GM23338 (cell line): ENCODE results near the gene MYO1G. TPM values are rescaled to one million over a fixed set of nuclear protein-coding genes. Genes with fewer than 3 reads are reported as not detected.

Experiments
- ATAC-seq: fragments of 200-7000 bp; cut with Tn5 transposase; 3 replicates; pipeline ENCODE4 v1.9.1; 2020
- DNase-seq: peaks from one replicate; pipeline ENCODE4 v3.0.0-alpha.2; 2015; ENCODE audit warnings: low spot score
- H2AFZ ChIP-seq: fragments of 200-600 bp; sonication (generic); 2 replicates; pipeline ENCODE4 v1.8.0; 2016; ENCODE audit warnings: antibody characterized with exemption, mild to moderate bottlenecking, moderate library complexity
- H3F3A ChIP-seq: fragments of 200-600 bp; sonication (generic); replicated peaks from 2 replicates; pipeline ENCODE4 v1.8.0; 2017; ENCODE audit warnings: antibody characterized with exemption, mixed run types, low read depth
- H3K27ac ChIP-seq: fragments of 200-600 bp; sonication (generic); 2 replicates; pipeline ENCODE4 v1.6.1; 2016; ENCODE audit warnings: low read depth
- H3K27me3 ChIP-seq: fragments of 200-600 bp; sonication (generic); 2 replicates; pipeline ENCODE4 v1.8.0; 2016; ENCODE audit warnings: mild to moderate bottlenecking, mixed run types, moderate library complexity; ENCODE audit not compliant: insufficient read depth
- H3K36me3 ChIP-seq: fragments of 200-600 bp; sonication (generic); 2 replicates; pipeline ENCODE4 v1.8.0; 2016; ENCODE audit warnings: mild to moderate bottlenecking; ENCODE audit not compliant: insufficient read depth
- H3K4me1 ChIP-seq: fragments of 200-600 bp; sonication (generic); 2 replicates; pipeline ENCODE4 v1.8.0; 2016; ENCODE audit warnings: mild to moderate bottlenecking, moderate library complexity; ENCODE audit not compliant: insufficient read depth
- H3K4me2 ChIP-seq: fragments of 200-600 bp; sonication (generic); 2 replicates; pipeline ENCODE4 v1.7.1; 2017; ENCODE audit warnings: mixed run types
- H3K4me3 ChIP-seq: fragments of 200-600 bp; sonication (generic); 2 replicates; pipeline ENCODE4 v1.6.1; 2016; ENCODE audit warnings: mixed run types
- H3K79me2 ChIP-seq: fragments of 200-600 bp; sonication (generic); replicated peaks from 2 replicates; pipeline ENCODE4 v1.8.0; 2017; ENCODE audit warnings: mild to moderate bottlenecking; ENCODE audit not compliant: insufficient read depth
- H3K9me2 ChIP-seq: fragments of 200-600 bp; sonication (generic); 2 replicates; pipeline ENCODE4 v1.8.0; 2017; ENCODE audit not compliant: insufficient read depth
- H4K20me1 ChIP-seq: fragments of 200-600 bp; sonication (generic); replicated peaks from 2 replicates; pipeline ENCODE4 v1.8.0; 2017; ENCODE audit warnings: mild to moderate bottlenecking; ENCODE audit not compliant: insufficient read depth
- H3K27ac Mint-ChIP-seq: 2 replicates; pipeline ENCODE4 v1.8.0; 2020; ENCODE audit warnings: inconsistent platforms, mild to moderate bottlenecking, moderate library complexity, mixed read lengths
- H3K27me3 Mint-ChIP-seq: 3 replicates; pipeline ENCODE4 v1.8.0; 2022; ENCODE audit warnings: low read depth, mild to moderate bottlenecking, moderate library complexity, mixed read lengths, inconsistent platforms; ENCODE audit not compliant: insufficient read depth, poor library complexity
- H3K36me3 Mint-ChIP-seq: 3 replicates; pipeline ENCODE4 v1.8.0; 2021; ENCODE audit warnings: low read depth, mild to moderate bottlenecking, inconsistent platforms, moderate library complexity, mixed read lengths
- H3K4me1 Mint-ChIP-seq: 3 replicates; pipeline ENCODE4 v1.8.0; 2020; ENCODE audit warnings: mild to moderate bottlenecking, inconsistent platforms, mixed read lengths
- H3K4me3 Mint-ChIP-seq: 3 replicates; pipeline ENCODE4 v1.8.0; 2021; ENCODE audit warnings: moderate library complexity, mild to moderate bottlenecking, inconsistent platforms, mixed read lengths
- H3K9me3 Mint-ChIP-seq: 3 replicates; pipeline ENCODE4 v1.8.0; 2020; ENCODE audit warnings: moderate library complexity, mild to moderate bottlenecking, inconsistent platforms, mixed read lengths
- CREB1 ChIP-seq: fragments of 250-450 bp; sonication (Bioruptor Pico); IDR thresholded peaks from 2 replicates; pipeline ENCODE4 v1.5.0; 2020; ENCODE audit warnings: low read depth, mild to moderate bottlenecking, moderate library complexity
- EZH2 ChIP-seq: fragments of 200-600 bp; sonication (generic); IDR thresholded peaks from one replicate; pipeline ENCODE4 v1.8.0; 2017; ENCODE audit warnings: antibody characterized with exemption, mild to moderate bottlenecking, low read depth; ENCODE audit not compliant: unreplicated experiment
- EZH2phosphoT487 ChIP-seq: fragments of 200-600 bp; sonication (generic); IDR thresholded peaks from one replicate; pipeline ENCODE4 v1.8.1; 2018; ENCODE audit warnings: antibody characterized with exemption; ENCODE audit not compliant: unreplicated experiment
- JUNB ChIP-seq: IDR thresholded peaks from one replicate; pipeline ENCODE4 v1.6.1; 2016; ENCODE audit warnings: antibody characterized with exemption; ENCODE audit not compliant: unreplicated experiment
- NANOG ChIP-seq: IDR thresholded peaks from 2 replicates; pipeline ENCODE4 v1.6.1; 2016; ENCODE audit warnings: antibody characterized with exemption, borderline replicate concordance
- POLR2AphosphoS5 ChIP-seq: IDR thresholded peaks from 2 replicates; pipeline ENCODE4 v1.6.1; 2016; ENCODE audit warnings: antibody characterized with exemption, low read depth
- STAT1 ChIP-seq: IDR thresholded peaks from one replicate; pipeline ENCODE4 v1.6.1; 2016; ENCODE audit warnings: antibody characterized with exemption; ENCODE audit not compliant: unreplicated experiment
- ZNF114 ChIP-seq: fragments of 250-450 bp; sonication (Bioruptor Pico); IDR thresholded peaks from 2 replicates; pipeline ENCODE4 v1.5.0; 2020; ENCODE audit warnings: mild to moderate bottlenecking, moderate library complexity
- ZNF331 ChIP-seq: fragments of 250-450 bp; sonication (Bioruptor Pico); IDR thresholded peaks from 2 replicates; pipeline ENCODE4 v1.5.0; 2020; ENCODE audit warnings: low read depth, mild to moderate bottlenecking, moderate library complexity
- polyA plus RNA-seq: library from polyadenylated mRNA; unstranded; fragments of >200 nt; fragmentation: Nextera tagmentation; extraction: Ambion mirVana; gene quantifications from 2 replicates; pipeline ENCODE4 v1.2.1, GENCODE V29; 2016
- total RNA-seq: library from RNA; depleted of rRNA; stranded (reverse); fragments of >200 nt; shearing (Covaris generic); gene quantifications from 2 replicates; pipeline ENCODE4 v1.2.3, GENCODE V29; 2014
- TF ChIP-seq, protein P1 (sequence below), 2 experiments: fragments of 200-600 bp in 1 of 2; sonication (generic) in 1 of 2; conservative IDR thresholded peaks; 2 replicates each; pipeline versions ENCODE4 v1.5.1 to v1.6.1; 2016 to 2017; ENCODE audit warnings: antibody characterized with exemption in 2 of 2, low read depth in 2 of 2, mild to moderate bottlenecking in 2 of 2, moderate library complexity in 1 of 2
- TF ChIP-seq, protein P2 (sequence below): IDR thresholded peaks from one replicate; pipeline ENCODE4 v1.6.1; 2018; ENCODE audit warnings: antibody characterized with exemption; ENCODE audit not compliant: unreplicated experiment
- TF ChIP-seq, protein P3 (sequence below): fragments of 250-450 bp; sonication (Bioruptor Pico); IDR thresholded peaks from 2 replicates; pipeline ENCODE4 v1.5.0; 2020; ENCODE audit warnings: mild to moderate bottlenecking, moderate library complexity
- TF ChIP-seq, protein P4 (sequence below): IDR thresholded peaks from 2 replicates; pipeline ENCODE4 v1.6.1; 2016; ENCODE audit warnings: antibody characterized with exemption

MYO1G gene
- total and polyA plus RNA-seq, 2 experiments from 2014 or later = 0.10 to 0.11 TPM

- Mint-ChIP-seq H3K4me3 (peak overlapping the region; percentile 100), H3K36me3 (peaks cover 63% of the 10 kb centered on the region), H3K27me3 (peaks cover 25% of the 10 kb centered on the region), H3K9me3 (no peaks in the 10 kb centered on the region), H3K4me1 (peaks cover 30% of the 10 kb centered on the region), H3K27ac (peak overlapping the region; percentile 100)
- H3F3A ChIP-seq = peaks cover 52% of the 10 kb centered on the region
- H3K4me3 ChIP-seq = peak overlapping the region; percentile 98; the same call in 1 of the 2 replicates
- DNase-seq (no peak), ATAC-seq (no peak)
- H3K36me3 ChIP-seq = peaks cover 40% of the 10 kb centered on the region
- H3K79me2 ChIP-seq = peaks cover 25% of the 10 kb centered on the region
- peak overlapping the region; percentile 99 for H3K4me2 ChIP-seq
- no peaks in the 10 kb centered on the region for H3K27me3 ChIP-seq
- peak overlapping the region; percentile 95 for H3K27ac ChIP-seq
- no peak overlapping the region for H2AFZ ChIP-seq
- H3K4me1 ChIP-seq = peaks cover 10% of the 10 kb centered on the region
- no peaks in the 10 kb centered on the region for H3K9me2 ChIP-seq
- peaks cover 21% of the 10 kb centered on the region for H4K20me1 ChIP-seq
- TF ChIP-seq ZNF331 (CRISPR knock-in tag) = no peak
- TF ChIP-seq, protein P1, sequence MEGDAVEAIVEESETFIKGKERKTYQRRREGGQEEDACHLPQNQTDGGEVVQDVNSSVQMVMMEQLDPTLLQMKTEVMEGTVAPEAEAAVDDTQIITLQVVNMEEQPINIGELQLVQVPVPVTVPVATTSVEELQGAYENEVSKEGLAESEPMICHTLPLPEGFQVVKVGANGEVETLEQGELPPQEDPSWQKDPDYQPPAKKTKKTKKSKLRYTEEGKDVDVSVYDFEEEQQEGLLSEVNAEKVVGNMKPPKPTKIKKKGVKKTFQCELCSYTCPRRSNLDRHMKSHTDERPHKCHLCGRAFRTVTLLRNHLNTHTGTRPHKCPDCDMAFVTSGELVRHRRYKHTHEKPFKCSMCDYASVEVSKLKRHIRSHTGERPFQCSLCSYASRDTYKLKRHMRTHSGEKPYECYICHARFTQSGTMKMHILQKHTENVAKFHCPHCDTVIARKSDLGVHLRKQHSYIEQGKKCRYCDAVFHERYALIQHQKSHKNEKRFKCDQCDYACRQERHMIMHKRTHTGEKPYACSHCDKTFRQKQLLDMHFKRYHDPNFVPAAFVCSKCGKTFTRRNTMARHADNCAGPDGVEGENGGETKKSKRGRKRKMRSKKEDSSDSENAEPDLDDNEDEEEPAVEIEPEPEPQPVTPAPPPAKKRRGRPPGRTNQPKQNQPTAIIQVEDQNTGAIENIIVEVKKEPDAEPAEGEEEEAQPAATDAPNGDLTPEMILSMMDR (conservative IDR thresholded peaks at IDR 0.05; ENCODE audit: low read depth in 2 of 2) = no peak
- TF ChIP-seq ZNF114 (CRISPR knock-in tag) = no peak
- TF ChIP-seq, protein P2, sequence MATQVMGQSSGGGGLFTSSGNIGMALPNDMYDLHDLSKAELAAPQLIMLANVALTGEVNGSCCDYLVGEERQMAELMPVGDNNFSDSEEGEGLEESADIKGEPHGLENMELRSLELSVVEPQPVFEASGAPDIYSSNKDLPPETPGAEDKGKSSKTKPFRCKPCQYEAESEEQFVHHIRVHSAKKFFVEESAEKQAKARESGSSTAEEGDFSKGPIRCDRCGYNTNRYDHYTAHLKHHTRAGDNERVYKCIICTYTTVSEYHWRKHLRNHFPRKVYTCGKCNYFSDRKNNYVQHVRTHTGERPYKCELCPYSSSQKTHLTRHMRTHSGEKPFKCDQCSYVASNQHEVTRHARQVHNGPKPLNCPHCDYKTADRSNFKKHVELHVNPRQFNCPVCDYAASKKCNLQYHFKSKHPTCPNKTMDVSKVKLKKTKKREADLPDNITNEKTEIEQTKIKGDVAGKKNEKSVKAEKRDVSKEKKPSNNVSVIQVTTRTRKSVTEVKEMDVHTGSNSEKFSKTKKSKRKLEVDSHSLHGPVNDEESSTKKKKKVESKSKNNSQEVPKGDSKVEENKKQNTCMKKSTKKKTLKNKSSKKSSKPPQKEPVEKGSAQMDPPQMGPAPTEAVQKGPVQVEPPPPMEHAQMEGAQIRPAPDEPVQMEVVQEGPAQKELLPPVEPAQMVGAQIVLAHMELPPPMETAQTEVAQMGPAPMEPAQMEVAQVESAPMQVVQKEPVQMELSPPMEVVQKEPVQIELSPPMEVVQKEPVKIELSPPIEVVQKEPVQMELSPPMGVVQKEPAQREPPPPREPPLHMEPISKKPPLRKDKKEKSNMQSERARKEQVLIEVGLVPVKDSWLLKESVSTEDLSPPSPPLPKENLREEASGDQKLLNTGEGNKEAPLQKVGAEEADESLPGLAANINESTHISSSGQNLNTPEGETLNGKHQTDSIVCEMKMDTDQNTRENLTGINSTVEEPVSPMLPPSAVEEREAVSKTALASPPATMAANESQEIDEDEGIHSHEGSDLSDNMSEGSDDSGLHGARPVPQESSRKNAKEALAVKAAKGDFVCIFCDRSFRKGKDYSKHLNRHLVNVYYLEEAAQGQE = no peak
- no peak for TF ChIP-seq CREB1
- TF ChIP-seq, protein P3, sequence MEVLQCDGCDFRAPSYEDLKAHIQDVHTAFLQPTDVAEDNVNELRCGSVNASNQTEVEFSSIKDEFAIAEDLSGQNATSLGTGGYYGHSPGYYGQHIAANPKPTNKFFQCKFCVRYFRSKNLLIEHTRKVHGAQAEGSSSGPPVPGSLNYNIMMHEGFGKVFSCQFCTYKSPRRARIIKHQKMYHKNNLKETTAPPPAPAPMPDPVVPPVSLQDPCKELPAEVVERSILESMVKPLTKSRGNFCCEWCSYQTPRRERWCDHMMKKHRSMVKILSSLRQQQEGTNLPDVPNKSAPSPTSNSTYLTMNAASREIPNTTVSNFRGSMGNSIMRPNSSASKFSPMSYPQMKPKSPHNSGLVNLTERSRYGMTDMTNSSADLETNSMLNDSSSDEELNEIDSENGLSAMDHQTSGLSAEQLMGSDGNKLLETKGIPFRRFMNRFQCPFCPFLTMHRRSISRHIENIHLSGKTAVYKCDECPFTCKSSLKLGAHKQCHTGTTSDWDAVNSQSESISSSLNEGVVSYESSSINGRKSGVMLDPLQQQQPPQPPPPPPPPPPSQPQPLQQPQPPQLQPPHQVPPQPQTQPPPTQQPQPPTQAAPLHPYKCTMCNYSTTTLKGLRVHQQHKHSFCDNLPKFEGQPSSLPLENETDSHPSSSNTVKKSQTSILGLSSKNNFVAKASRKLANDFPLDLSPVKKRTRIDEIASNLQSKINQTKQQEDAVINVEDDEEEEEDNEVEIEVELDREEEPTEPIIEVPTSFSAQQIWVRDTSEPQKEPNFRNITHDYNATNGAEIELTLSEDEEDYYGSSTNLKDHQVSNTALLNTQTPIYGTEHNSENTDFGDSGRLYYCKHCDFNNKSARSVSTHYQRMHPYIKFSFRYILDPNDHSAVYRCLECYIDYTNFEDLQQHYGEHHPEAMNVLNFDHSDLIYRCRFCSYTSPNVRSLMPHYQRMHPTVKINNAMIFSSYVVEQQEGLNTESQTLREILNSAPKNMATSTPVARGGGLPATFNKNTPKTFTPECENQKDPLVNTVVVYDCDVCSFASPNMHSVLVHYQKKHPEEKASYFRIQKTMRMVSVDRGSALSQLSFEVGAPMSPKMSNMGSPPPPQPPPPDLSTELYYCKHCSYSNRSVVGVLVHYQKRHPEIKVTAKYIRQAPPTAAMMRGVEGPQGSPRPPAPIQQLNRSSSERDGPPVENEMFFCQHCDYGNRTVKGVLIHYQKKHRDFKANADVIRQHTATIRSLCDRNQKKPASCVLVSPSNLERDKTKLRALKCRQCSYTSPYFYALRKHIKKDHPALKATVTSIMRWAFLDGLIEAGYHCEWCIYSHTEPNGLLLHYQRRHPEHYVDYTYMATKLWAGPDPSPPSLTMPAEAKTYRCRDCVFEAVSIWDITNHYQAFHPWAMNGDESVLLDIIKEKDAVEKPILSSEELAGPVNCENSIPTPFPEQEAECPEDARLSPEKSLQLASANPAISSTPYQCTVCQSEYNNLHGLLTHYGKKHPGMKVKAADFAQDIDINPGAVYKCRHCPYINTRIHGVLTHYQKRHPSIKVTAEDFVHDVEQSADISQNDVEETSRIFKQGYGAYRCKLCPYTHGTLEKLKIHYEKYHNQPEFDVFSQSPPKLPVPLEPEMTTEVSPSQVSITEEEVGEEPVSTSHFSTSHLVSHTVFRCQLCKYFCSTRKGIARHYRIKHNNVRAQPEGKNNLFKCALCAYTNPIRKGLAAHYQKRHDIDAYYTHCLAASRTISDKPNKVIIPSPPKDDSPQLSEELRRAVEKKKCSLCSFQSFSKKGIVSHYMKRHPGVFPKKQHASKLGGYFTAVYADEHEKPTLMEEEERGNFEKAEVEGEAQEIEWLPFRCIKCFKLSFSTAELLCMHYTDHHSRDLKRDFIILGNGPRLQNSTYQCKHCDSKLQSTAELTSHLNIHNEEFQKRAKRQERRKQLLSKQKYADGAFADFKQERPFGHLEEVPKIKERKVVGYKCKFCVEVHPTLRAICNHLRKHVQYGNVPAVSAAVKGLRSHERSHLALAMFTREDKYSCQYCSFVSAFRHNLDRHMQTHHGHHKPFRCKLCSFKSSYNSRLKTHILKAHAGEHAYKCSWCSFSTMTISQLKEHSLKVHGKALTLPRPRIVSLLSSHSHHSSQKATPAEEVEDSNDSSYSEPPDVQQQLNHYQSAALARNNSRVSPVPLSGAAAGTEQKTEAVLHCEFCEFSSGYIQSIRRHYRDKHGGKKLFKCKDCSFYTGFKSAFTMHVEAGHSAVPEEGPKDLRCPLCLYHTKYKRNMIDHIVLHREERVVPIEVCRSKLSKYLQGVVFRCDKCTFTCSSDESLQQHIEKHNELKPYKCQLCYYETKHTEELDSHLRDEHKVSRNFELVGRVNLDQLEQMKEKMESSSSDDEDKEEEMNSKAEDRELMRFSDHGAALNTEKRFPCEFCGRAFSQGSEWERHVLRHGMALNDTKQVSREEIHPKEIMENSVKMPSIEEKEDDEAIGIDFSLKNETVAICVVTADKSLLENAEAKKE (CRISPR knock-in tag) = no peak
- TF ChIP-seq, protein P4, sequence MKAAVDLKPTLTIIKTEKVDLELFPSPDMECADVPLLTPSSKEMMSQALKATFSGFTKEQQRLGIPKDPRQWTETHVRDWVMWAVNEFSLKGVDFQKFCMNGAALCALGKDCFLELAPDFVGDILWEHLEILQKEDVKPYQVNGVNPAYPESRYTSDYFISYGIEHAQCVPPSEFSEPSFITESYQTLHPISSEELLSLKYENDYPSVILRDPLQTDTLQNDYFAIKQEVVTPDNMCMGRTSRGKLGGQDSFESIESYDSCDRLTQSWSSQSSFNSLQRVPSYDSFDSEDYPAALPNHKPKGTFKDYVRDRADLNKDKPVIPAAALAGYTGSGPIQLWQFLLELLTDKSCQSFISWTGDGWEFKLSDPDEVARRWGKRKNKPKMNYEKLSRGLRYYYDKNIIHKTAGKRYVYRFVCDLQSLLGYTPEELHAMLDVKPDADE = no peak
- no peak for TF ChIP-seq EZH2phosphoT487
- TF ChIP-seq JUNB = no peak
- TF ChIP-seq EZH2 = no peak
- no peak for TF ChIP-seq STAT1
- no peak for TF ChIP-seq NANOG
- no peak; the same call in 1 of the 2 replicates for TF ChIP-seq POLR2AphosphoS5
Observed at GRCh38 chr7:44983742-44984477, 5.1 kb upstream of the MYO1G start.
